ENCODE measurements around the gene POU6F2.

DNA sequence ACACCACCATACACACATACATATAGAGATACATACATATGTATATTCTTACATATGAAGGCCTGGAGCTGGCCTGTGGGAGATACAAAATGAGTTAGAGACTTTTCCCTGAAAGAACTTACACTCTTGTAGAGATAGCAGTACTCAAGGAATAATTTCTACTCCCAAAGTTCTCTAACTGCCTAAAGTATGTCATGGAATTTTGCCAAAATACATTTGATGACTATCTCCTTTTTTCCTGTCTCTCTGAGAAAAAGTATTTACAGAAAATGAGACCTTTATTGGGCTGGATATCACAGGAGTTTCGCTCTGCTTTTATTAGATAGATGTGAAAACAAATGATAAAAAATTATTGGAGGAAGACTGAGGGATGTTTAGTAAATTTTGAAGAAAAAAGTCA is 220.1 kb downstream of the POU6F2 start:
- TF ChIP-seq, protein P1, sequence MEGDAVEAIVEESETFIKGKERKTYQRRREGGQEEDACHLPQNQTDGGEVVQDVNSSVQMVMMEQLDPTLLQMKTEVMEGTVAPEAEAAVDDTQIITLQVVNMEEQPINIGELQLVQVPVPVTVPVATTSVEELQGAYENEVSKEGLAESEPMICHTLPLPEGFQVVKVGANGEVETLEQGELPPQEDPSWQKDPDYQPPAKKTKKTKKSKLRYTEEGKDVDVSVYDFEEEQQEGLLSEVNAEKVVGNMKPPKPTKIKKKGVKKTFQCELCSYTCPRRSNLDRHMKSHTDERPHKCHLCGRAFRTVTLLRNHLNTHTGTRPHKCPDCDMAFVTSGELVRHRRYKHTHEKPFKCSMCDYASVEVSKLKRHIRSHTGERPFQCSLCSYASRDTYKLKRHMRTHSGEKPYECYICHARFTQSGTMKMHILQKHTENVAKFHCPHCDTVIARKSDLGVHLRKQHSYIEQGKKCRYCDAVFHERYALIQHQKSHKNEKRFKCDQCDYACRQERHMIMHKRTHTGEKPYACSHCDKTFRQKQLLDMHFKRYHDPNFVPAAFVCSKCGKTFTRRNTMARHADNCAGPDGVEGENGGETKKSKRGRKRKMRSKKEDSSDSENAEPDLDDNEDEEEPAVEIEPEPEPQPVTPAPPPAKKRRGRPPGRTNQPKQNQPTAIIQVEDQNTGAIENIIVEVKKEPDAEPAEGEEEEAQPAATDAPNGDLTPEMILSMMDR (IDR thresholded peaks at IDR 0.05 in 2 of 3, conservative IDR thresholded peaks at IDR 0.05 in 1 of 3; ENCODE audit: borderline replicate concordance in 1 of 3, insufficient read depth in 1 of 3, low read depth in 2 of 3, low read length in 2 of 3), result no peak
- TF ChIP-seq, protein P2, sequence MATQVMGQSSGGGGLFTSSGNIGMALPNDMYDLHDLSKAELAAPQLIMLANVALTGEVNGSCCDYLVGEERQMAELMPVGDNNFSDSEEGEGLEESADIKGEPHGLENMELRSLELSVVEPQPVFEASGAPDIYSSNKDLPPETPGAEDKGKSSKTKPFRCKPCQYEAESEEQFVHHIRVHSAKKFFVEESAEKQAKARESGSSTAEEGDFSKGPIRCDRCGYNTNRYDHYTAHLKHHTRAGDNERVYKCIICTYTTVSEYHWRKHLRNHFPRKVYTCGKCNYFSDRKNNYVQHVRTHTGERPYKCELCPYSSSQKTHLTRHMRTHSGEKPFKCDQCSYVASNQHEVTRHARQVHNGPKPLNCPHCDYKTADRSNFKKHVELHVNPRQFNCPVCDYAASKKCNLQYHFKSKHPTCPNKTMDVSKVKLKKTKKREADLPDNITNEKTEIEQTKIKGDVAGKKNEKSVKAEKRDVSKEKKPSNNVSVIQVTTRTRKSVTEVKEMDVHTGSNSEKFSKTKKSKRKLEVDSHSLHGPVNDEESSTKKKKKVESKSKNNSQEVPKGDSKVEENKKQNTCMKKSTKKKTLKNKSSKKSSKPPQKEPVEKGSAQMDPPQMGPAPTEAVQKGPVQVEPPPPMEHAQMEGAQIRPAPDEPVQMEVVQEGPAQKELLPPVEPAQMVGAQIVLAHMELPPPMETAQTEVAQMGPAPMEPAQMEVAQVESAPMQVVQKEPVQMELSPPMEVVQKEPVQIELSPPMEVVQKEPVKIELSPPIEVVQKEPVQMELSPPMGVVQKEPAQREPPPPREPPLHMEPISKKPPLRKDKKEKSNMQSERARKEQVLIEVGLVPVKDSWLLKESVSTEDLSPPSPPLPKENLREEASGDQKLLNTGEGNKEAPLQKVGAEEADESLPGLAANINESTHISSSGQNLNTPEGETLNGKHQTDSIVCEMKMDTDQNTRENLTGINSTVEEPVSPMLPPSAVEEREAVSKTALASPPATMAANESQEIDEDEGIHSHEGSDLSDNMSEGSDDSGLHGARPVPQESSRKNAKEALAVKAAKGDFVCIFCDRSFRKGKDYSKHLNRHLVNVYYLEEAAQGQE (IDR thresholded peaks at IDR 0.05; ENCODE audit: low read depth), result no peak
- no peak for TF ChIP-seq EGR1 (IDR thresholded peaks at IDR 0.05; ENCODE audit: low read depth)
- TF ChIP-seq RAD21 (IDR thresholded peaks at IDR 0.05; ENCODE audit: low read depth), result no peak
- TF ChIP-seq POLR2AphosphoS5 (IDR thresholded peaks at IDR 0.05; ENCODE audit: low read depth, low read length), result no peak
- TF ChIP-seq EZH2phosphoT487 (IDR thresholded peaks at IDR 0.05; ENCODE audit: borderline replicate concordance), result no peak
